Heart right ventricle (tissue), 16 donors: ENCODE data around the gene ATF3. TPM values are rescaled to one million over a fixed set of nuclear protein-coding genes. Genes with fewer than 3 reads are reported as not detected.

Experiments
- ATAC-seq, 8 donors: fragments of 200-7000 bp; cut with Tn5 transposase; one replicate each; pipeline ENCODE4 v1.9.1; 2020; ENCODE audit warnings: mild to moderate bottlenecking in 8 of 8, moderate library complexity in 8 of 8, moderate number of reproducible peaks in 1 of 8
- DNase-seq, 2 donors: peaks; one replicate each; pipeline ENCODE4 v3.0.0-alpha.2; 2020
- H3K27ac ChIP-seq, 10 donors: fragments of 200-600 bp; sonication (generic) in 2 of 10; one replicate each; pipeline versions ENCODE4 v1.5.0 to v1.8.0; 2020 to 2022; ENCODE audit warnings: mild to moderate bottlenecking in 3 of 10
- H3K27me3 ChIP-seq, 7 donors: fragments of 200-600 bp; one replicate each; pipeline ENCODE4 v1.8.0; 2021 to 2022; ENCODE audit warnings: mild to moderate bottlenecking in 2 of 7
- H3K36me3 ChIP-seq, 9 donors: fragments of 200-600 bp; sonication (generic) in 1 of 9; one replicate each; pipeline versions ENCODE4 v1.5.0 to v1.8.0; 2020 to 2022; ENCODE audit warnings: mild to moderate bottlenecking in 2 of 9
- H3K4me1 ChIP-seq, 9 donors: fragments of 200-600 bp; sonication (generic) in 1 of 9; one replicate each; pipeline versions ENCODE4 v1.5.0 to v1.8.0; 2020 to 2022; ENCODE audit warnings: mild to moderate bottlenecking in 4 of 9
- H3K4me3 ChIP-seq, 10 donors: fragments of 200-600 bp; sonication (generic) in 2 of 10; one replicate each; pipeline versions ENCODE4 v1.5.0 to v1.8.0; 2020 to 2022; ENCODE audit warnings: mild to moderate bottlenecking in 7 of 10, moderate library complexity in 2 of 10
- H3K9me3 ChIP-seq, 11 donors: fragments of 200-600 bp in 10 of 11; sonication (generic) in 2 of 11; one replicate each; pipeline versions ENCODE4 v1.5.0 to v1.8.0; 2013 to 2022; ENCODE audit warnings: mild to moderate bottlenecking in 2 of 11, control low read depth in 1 of 11, moderate library complexity in 1 of 11
- CTCF ChIP-seq, 9 donors: fragments of 200-600 bp; sonication (generic) in 2 of 9; IDR thresholded peaks; one replicate each; pipeline versions ENCODE4 v1.5.0 to v1.8.0; 2021 to 2022; ENCODE audit warnings: antibody characterized with exemption in 9 of 9, mild to moderate bottlenecking in 5 of 9, moderate library complexity in 1 of 9
- WGBS, 2 donors: extraction: QIAGEN DNeasy Blood & Tissue Kit; methylation state at CpG; one replicate each; pipeline ENCODE4 v1.1.7; 2013; ENCODE audit warnings: inconsistent platforms in 1 of 2; 5-methylcytosine and 5-hydroxymethylcytosine counted together
- intact Hi-C, 10 donors: fragments of 100-400 bp; cut with DNase I; formaldehyde crosslinking; loops; one replicate each; pipeline versions ENCODE4 v1.11.1 to v1.14.2; 2022
- long read RNA-seq, 3 donors: library from polyadenylated mRNA; unstranded; transcript quantifications; one replicate each; pipeline ENCODE4 v2.0.0, GENCODE V29; 2020 to 2021
- polyA plus RNA-seq, 2 donors: library from polyadenylated mRNA; stranded (reverse); fragments of 200-250 nt; gene quantifications; one replicate each; pipeline ENCODE4 v1.2.3, GENCODE V29; 2013
- total RNA-seq, 10 donors: library from RNA; stranded (reverse); fragmentation: NEBNext Ultra II Directional in 3 of 10; extraction: Animal tissue kit (Norgen Biotek cat#: 25700) in 3 of 10; gene quantifications; one replicate each; pipeline versions ENCODE4 v1.2.1 to v1.2.4, GENCODE V29; 2021 to 2023
- donor health status: Arrhythmogenic right ventricular cardiomyopathy.
- donor health status: ischemic (EF 13 %, LVEDD 7.1; RV severe dilation, severe dysfunction).
- donor health status: healthy with polysubstance abuse.
- donor health status: DM: no; HTN: yes; CAD: no.
- donor health status: DM: no; HTN: no; CAD: no.
- donor health status: ischemic (EF 25% LVEDD 6.9; RV normal size, moderate dysfunction).
- donor health status: ischemic (EF 25% LVEDD 5.7; RV mildly dilated, moderate dysfunction).
- donor health status: healthy.
- donor health status: DM: yes; HTN: yes; CAD: no.
- donor health status: Ischemic cardiomyopathy.
- donor health status: ischemic (EF 35%, LVEDD 5.7; RV mildly dilated, moderate dysfunction).
- donor health status: nonischemic (EF 11% LVEDD 7.7; RV severe dilation, severe dysfunction).
- donor health status: DM: yes; HTN: yes; CAD: no.
- donor health status: PGD.
- donor health status: ischemic (EF 29% LVEDD 5.4; RV normal size, mild dysfunction).
- donor health status: nonischemic (EF 23%, LVEDD 6.1; RV moderate dilation, normal function).

Gene ATF3
- total RNA-seq: 100 to 1,000 TPM in 1 of 10 donors, 10 to 100 TPM in 8, 1 to 10 TPM in 1; 8.4 to 684 (median 25.9) TPM
- 10 to 100 TPM; 16.9 to 40.0 TPM for polyA plus RNA-seq
- long read RNA-seq, donor 1, transcript ATF3-202 (4 exons, 2,033 nt): major isoform, 12 of 15 reads
- long read RNA-seq, donor 1, partial matches to known transcripts: 0 of 15 reads
- long read RNA-seq, donor 1, other reads (novel, unspliced or antisense): 1 of 15 reads
- long read RNA-seq, donor 2, partial matches to known transcripts: 0 of 3 reads
- long read RNA-seq, donor 2, other reads (novel, unspliced or antisense): 2 of 3 reads
- long read RNA-seq, donor 3, transcript ATF3-202 (4 exons, 2,033 nt): major isoform, 95 of 128 reads
- long read RNA-seq, donor 3, transcript ATF3-208 (3 exons, 1,626 nt): minor isoform, 20 of 128 reads
- long read RNA-seq, donor 3, partial matches to known transcripts: 0 of 128 reads
- long read RNA-seq, donor 3, other reads (novel, unspliced or antisense): 13 of 128 reads

GRCh38 chr1:212608392-212608958, at the start of gene ATF3:
Gene ATF3 (plus strand): TSS chr1:212608761. CDS start chr1:212615022, 6,261 bp downstream.
- H3K4me1 ChIP-seq: peaks cover 11 to 61% (median 43%) of the 10 kb centered on the region in 9 donors
- WGBS, 2 donors: 0 to 1% methylated on average over 54 of the region's 54 CpGs
- intact Hi-C loops: loop anchor here in 7 of 10 donors (1.0 to 5.0 kb wide), 8 partner anchors 46 to 131 kb away; no protein-coding TSS in a partner anchor
- H3K27ac ChIP-seq: peak within 1 kb of the TSS; percentile 87 to 100 (median 98)
- no peaks in the 10 kb centered on the region for H3K36me3 ChIP-seq
- no peaks in the 10 kb centered on the region for H3K9me3 ChIP-seq
- DNase-seq (peak; percentile 99), ATAC-seq (peak; percentile 94 to 98 (median 95))
- peaks cover 0 to 64% (median 0%) of the 10 kb centered on the region in 7 donors for H3K27me3 ChIP-seq
- TF ChIP-seq CTCF (IDR thresholded peaks at IDR 0.05): no peak
- H3K4me3 ChIP-seq: peak within 1 kb of the TSS; percentile 63 to 95 (median 82)

GRCh38 chr1:212559929-212560328, 48.6 kb upstream of the ATF3 start:
- intact Hi-C loops: loop anchor here in 9 of 10 donors (1.0 to 10.0 kb wide), 7 partner anchors 45 to 85 kb away; partner anchors contain the start of gene ATF3 (in 4 of the 9)
- TF ChIP-seq CTCF (IDR thresholded peaks at IDR 0.05): no peak
- no peak for ATAC-seq

GRCh38 chr1:212560933-212561460, 47.6 kb upstream of the ATF3 start:
- no peak for TF ChIP-seq CTCF (IDR thresholded peaks at IDR 0.05)
- peaks cover 0 to 16% (median 0%) of the 10 kb centered on the region in 11 donors for H3K9me3 ChIP-seq
- peak overlapping the region in 7 of 10 donors; percentile 59 to 99 (median 76) for H3K27ac ChIP-seq
- 89 to 90% methylated on average over 6 of the region's 6 CpGs for WGBS, 2 donors
- H3K36me3 ChIP-seq: no peaks in the 10 kb centered on the region
- intact Hi-C loops: loop anchor here in 3 of 10 donors (5.0 to 10.0 kb wide), 3 partner anchors 46 to 86 kb away; partner anchors contain the start of gene ATF3 (in 1 of the 3)
- no peak for DNase-seq
- H3K4me1 ChIP-seq: peaks cover 0 to 27% (median 13%) of the 10 kb centered on the region in 9 donors
- ATAC-seq: no peak
- no peaks in the 10 kb centered on the region for H3K27me3 ChIP-seq
- no peak overlapping the region for H3K4me3 ChIP-seq

More at GRCh38 chr1:212559929-212560328, 48.6 kb upstream of the ATF3 start:
- 85 to 89% methylated on average over 11 of the region's 11 CpGs for WGBS, 2 donors
- DNase-seq: no peak
- peak overlapping the region in 7 of 10 donors; percentile 92 to 99 (median 98) for H3K27ac ChIP-seq
- H3K4me3 ChIP-seq: no peak overlapping the region
- H3K36me3 ChIP-seq: no peaks in the 10 kb centered on the region
- peaks cover 0 to 26% (median 13%) of the 10 kb centered on the region in 9 donors for H3K4me1 ChIP-seq
- H3K27me3 ChIP-seq: no peaks in the 10 kb centered on the region
- H3K9me3 ChIP-seq: peaks cover 0 to 16% (median 0%) of the 10 kb centered on the region in 11 donors

- DNase-seq: no peak
- Histone ChIP-seq H3K36me3 (no peaks in the 10 kb centered on the region), H3K4me1 (peaks cover 0 to 33% (median 15%) of the 10 kb centered on the region in 9 donors), H3K27me3 (no peaks in the 10 kb centered on the region), H3K27ac (peak overlapping the region in 7 of 10 donors; percentile 59 to 99 (median 76)), H3K4me3 (no peak overlapping the region), H3K9me3 (peaks cover 0 to 15% (median 0%) of the 10 kb centered on the region in 11 donors)
- WGBS, 2 donors: 53 to 59% methylated on average over 5 of the region's 5 CpGs
- ATAC-seq: peak in 2 of 8 donors; percentile 6 to 30
- intact Hi-C loops: loop anchor here in 3 of 10 donors (5.0 to 10.0 kb wide), 3 partner anchors 46 to 87 kb away; partner anchors contain the start of gene ATF3 (in 1 of the 3)
- no peak for TF ChIP-seq CTCF (IDR thresholded peaks at IDR 0.05)
Observed at GRCh38 chr1:212561501-212561931, 47.0 kb upstream of the ATF3 start.
